Hematopoietic multipotent progenitor cell treated with erythropoietin and hydrocortisone succinate and interleukin-3 and kit ligand, for 8 days (in vitro differentiated cells): ENCODE measurements around the gene NFIX.

Source experiments
- DNase-seq: peaks from one replicate; pipeline ENCODE4 v3.0.0-alpha.2; 2015

Gene NFIX

DNA sequence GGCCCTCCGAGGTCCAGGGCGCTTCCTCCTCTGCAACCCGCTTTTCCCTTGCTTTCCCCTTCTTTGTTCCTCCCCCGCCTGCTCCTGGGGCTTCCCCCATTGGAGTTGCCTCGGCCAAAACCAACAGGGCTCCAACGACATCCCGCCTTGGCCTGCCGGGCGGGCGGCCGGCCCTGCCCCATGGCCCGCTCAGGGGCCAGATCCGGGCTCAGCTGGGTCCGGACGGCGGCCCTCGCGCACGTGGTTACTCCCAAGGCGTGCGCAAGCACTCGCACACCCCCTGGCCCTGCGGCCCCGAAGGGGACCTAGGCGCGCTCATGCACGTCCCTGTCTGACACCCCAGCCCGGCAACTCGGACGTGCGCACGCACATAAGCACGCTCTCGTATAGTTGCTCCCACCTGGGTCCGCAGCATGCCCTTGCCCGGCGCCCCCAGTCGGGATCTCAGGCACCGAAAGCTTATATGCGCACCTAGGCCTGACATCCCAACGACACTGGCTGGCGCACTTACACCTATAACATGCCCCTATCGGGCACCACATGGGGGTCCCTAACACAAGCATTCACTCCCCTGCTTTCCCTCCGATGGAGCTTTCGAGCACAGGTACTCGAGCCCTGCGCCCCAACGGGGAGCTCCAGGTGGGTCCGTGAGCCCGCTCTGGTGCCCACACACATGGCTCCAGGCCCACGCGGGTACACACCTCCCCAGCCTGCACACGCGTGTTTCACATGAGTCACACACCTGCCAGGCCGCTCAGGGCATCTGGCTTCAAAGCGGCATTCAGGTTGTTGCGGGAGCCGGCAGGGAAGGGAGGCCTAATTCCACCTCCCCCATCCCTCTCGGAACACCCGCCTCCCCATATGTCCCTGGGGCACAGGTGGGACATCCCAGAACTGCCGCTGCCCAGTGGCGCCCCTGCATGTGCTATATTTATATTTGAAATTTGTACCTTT lies 15.0 kb downstream of the NFIX start:
- no peak for DNase-seq

DNA sequence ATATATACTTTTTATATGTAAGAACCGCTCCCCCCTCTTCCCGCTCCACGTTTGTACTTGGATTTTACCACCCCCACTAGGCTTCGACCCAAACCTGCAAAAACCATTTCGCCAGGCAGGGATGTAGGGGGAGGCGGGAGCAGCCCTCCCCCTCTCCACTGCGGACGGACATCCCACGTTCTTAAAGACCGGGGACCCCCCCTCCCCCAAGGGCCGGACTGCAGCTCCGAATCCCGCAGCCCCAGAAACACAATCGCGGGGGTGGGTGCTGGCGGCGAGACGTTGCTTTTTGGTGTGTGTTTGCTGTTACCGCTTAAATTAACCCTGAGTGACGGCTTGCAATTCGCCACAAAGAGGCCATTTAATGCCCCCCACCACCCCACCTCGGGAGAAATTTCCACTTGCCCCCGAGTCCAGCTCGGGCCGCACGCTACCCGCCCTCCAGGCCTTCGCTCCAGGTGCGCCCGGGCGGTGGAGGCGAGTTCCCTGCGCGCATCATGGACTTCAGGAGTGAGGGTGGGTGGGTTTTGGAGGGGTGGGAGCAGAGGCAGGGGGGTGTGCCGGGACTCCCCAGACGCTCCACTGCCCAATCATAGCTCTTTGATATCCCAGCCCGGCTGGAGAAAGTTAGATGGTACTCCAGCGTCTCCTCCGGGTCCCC lies 15.8 kb downstream of the NFIX start:
- DNase-seq, result no peak

DNA sequence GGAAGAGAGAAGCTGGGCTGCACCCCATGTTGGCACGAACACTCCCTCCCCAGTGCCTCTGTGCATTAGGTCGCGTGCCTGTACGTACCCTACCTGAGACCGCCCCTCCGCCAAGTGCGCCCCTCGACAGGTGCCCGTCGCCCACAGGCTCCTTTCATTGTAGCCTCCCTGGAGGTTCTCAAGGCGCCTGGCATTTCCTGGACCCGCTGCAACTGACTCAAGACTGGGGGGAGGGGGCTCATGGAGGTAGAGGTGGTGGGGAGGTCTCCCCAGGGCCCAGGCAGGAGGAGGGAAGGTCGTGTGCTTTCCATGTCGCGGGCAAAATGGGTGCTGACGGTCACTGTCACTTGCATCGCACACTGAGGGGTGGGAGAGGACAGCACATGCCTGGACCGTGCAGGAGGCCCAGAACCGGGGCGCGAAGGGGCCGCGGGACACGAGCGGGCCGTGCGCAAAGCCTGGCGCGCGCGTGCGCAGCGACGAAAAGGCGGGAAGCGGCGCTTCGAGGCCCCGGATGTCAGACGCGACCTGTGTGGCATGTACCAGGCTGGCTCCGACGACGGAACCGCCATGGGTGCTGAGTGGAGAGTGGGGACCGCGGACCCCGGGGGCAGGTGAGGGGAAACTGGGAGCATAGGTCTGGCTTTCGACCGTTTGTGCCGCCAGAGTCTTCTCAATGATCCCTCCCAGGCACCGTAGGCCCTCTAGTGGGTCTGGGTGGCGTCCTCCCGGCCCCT lies 16.5 kb downstream of the NFIX start:
- DNase-seq, result peak; percentile 27

DNA sequence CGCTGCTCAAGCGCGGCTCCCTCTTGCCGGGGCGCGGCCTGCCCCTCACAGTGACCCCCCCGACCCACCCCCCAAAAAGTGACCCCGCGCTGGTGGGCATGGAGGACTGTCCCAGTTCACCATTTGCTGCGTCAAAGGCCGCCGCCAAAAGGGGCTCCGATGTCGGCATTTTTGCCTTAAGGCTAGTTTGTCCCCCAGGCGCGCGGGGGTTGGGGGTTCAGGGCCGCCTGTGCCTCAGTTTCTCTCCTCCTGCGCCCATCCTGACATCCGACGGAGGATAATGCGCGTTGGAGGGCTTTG lies 17.1 kb downstream of the NFIX start:
- DNase-seq, result no peak

DNA sequence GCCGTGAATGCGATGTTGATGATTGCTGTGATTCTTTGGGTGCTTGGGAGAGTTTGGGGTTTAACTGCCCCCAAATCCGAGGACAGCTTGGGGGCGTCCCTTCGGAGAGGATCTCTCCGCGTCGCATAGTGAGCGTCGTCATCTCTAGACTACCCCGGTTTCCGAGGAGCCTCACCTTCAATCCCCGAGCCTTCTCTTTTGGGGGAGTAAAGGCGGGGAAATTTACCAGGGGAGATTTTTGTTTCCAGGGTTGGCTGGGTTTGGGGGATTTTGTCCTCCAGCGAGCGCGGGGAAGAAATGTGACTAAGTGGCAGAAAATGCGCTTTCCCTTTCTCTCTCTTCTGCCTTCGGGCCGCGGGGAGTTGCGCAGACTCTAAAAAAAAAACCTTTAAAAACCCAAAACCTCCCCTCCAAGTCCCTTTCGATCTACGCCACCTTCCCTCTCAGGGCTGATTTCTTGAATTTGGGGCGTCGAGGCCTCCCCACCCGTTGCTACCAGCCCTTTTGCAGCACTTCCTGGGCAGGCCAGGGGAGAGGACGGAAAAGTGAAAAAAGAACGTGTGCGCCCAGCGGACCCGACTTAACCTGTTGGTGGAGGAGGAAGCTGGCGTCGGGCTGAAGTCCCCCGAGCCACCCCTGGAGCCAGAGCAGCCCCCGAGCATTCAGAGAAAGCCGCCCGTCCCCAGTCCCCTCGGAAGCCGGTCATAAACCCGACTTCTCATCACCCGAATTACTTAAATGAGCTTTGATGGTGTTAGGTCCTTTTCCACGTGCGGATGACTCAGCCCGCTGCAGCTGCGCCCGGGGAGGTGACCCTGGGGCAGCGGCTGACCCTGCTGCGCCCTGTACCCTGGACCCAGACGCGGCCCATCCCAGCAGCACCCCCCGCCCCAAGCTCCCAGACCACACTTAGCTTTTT lies 17.7 kb downstream of the NFIX start:
- peak; percentile 44 for DNase-seq

DNA sequence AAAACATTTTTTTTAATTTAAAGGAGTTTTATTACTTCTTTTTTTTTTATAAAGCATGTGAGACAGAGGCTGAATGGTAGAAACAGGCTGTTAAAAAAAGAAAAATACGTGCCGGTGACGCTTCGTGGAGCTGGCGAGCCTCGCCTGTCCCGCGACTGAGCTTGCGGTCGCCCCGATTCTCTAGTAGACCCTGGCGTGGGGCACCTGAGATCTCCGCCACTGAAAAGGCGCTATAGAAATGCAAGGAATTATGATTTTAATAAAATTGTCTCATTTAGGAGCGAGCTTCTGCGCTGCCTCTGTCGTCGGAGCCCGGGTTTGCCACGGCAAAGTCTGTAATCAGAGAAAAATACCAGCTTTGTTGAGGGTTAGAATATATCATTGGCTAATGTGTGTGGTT lies 18.4 kb downstream of the NFIX start:
- DNase-seq, result no peak

DNA sequence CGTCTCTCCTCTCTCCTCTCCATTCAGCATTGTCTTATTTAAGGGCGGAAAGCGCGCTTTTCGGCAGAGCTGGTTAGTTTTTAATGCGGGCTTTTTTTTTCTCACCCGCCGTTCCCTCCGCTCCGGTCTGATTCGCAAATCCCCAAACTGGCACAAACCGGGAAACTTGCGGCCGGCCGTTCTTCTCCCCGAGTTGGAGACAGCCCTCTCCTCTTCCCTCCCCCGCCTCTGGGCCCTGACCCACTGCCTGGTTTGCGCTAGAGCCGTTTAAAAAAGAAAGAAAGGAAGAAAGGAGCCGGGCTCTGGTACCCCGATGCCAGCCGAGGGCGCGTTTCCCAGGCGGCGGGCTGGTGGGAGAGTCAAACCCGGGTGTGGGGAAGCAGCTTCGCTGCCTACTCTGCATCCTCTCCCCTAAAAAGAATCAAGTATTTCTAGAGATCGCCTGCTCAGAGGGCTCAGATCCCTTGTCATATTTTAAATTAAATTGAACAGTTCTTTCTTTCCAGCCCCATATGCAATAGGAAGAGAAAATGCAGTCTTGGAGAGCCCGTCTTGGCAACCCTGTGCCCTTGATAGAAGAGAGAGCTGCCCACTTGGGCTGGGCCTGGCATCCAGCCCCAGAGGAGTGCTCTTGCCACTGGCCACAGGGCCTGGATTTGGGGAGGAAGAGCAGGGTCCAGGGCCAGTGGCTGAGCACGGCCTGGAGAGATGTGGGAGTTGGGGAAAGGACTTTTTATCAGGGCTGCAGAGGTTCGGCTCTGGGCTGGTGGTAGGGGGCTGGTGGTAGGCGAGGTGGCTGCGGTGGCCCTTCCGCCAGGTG lies 19.0 kb downstream of the NFIX start:
- DNase-seq, result no peak

DNA sequence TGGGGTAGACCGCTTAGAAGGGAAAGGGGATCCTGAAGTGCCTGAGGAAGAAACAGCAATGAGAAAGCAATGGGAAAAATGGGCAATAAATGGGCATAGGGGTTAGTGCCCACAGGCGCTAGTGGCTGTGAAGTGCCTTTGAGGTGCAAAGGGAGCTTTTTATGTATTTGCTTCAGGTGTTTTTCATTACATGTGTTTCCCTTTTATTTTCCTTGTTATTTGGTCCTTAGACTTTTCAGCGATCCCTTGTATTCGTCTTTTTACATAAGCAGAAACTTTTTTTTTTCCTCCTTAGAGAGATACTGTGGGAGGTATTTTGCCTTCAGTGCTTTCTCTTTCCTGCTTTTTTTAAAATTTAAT lies 19.6 kb downstream of the NFIX start:
- no peak for DNase-seq

DNA sequence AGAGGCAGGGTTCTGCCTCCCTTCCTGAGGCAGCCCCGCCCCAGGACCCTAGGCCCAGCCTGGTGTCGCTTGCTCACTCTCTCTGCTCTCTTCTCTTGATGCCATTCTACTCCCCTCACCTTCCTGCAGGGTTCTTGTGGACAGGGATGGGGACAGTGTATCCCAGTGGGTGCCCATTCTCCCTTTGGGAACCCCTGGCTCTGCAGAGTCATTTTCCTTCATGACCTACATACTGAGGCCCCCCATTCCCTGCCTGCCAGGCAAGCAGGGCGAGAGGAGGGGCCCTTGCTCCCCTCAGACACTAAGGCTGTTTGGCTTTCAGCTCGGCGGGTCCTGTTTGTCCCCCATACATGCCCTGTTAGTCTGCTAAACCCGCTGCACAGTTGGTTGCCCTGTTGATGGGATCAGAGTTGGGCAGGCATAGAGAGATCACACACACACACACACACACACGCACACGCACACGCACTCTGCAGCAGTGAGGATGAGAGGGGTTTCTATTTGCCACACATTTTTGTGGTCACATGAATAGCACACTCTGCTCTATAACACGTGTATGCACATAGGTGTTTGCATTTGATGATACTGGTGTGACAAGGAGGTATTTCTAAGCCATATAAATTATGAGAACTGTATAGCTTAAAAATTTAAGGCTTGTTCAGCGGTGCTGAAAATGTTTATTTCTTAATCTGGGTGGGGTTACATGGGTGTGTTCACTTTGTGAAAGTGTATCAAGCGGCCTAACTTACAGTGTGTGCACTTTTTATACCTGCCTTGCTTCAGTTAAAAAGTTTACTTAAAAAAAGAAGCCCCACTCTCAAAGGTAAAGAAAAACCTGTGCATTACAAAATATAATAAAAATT lies 20.3 kb downstream of the NFIX start:
- DNase-seq, result peak; percentile 50

DNA sequence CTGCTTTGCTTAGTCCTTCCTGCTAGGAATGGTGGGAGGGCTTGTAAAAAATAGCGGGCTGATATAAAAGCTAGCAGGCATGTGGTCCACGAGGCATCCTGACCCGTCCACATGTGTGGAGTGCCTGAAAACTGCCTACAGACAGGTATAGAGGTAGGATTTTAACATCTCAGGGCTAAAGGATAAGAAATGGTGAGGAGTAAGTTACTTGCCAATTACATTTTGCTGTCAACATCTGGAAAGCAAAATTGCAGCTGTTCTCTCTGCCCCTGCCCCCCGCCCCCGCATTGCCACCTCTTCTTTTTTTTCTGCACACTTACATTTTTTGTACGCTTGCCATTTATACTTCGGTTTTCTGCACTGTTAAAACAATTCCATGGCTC lies 21.0 kb downstream of the NFIX start:
- DNase-seq, result no peak

DNA sequence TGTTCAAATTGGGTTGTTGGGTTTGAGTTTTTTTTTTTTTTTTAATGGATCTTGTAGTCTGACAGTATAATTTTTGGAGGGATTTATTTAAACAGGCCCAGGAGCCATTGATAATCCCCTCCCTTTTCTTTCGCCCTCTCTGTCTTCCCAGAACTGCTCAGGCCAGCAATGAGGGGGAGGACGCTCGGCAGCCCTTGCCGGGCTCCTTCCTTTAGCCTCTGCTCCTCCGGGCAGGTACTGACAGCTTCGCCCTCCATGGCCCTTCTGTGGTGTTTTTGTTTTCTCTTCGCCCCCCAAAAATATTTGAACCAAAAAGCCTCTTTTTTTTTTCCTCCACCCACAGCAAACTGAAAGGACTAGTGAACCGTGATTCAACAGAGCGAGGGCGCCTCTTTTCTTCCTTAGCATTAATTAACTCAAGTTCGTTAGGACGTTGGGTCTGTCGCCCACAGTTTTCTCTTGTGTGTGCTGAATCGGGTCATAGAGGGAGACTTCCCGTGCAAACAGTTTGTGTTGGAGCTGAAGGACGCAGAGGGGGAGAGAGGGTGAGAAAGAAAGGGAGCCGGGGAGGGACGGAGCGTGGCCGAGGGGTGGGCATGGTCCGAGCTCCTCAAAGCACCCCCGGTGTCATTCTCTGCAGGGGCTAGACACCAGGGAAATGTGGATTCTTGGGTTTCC lies 21.5 kb downstream of the NFIX start:
- no peak for DNase-seq

DNA sequence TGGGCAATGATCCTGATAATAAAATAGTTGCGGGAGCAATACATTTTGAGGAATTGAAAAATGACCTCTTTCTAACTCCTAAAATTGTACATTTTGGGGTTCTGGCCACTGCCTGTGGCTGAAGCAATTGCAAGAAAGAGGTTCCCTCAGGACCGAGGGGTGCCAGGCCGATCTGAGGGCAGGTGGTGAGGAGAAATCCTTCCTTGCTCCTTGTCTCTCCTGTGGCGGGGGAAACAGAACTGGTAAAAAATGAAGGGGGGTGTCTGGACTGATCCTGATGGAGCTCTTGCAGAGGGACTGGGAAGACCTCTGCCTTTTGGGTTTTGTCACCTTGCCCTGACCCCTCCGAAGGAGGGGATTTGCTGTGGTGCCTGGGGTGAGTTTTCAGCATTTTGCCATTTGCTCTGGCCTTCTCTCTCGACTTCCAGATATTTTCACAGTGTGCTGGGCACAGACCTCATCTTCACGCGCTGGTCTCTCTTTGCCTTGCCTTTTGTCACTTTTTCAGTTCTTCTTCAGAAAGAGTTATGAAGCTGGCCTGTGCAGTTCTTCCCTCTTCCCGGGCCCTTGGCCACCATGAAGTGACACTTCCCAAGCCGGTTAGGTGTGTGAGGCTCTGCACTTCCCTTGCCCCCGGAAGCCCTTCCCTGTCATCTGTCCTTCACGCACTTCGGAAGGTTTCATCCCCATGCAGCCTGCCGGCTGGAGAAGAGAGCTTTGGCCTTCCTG lies 22.2 kb downstream of the NFIX start:
- no peak for DNase-seq

DNA sequence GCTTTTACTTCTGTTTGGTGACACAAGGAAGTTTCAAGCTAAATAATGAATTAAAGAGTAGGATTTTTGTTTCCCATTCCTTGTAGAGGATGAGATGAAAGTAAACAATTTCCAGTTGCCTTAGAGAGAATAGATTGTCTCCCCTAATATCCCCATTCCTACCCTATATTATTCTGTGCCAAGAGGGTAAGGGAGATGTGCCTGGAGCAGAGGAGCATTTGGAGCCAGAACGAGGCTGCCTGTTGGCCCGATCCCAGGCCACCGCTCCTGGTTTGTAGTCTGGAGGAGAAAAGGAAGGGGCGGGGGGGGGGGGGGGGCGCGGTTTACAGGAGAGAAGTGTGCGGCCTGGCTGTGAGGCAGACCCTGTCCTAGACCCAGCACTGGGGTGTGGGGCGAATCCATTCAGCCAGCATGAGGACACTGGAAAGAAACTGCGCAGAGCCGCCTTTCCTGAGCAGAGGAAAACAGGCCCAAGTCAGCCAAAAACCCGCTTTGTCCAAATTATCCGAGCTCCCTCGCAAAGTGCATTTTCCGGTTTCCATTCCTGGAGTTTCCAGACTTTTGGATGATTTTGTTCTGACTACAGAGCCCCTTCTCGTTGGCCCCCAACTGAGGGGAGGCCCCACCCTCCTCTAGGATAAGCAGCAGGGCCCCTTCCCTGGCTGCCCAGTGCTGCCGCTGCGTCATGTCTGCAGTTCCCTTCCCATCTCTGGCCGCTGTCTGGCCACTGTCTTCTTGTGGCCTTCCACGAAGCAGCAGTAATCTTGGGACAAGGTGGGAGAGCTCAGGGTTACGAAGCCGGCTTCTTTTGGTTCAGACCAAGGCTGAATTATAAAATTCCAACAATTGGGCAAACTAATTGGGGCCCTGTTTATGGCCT lies 23.0 kb downstream of the NFIX start:
- no peak for DNase-seq

DNA sequence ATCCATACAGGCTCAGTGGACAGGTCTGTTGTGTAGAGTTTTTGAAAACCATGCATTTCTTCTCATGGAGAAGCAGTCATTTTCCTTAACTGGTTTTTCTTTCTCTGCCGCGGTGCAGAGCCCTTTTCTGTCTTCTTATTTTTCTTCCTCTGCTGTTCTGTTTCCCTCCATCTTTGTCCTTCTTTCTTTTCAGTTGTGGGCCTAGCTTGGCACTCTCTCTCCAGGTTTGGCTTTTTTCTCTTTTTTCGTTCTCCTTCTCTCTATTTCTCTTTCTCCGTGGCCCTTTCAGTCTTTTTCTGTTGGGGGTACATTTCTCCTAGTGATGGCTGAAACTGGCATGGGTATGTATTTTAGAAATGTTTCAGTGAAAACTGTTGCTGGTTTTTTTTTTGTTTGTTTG lies 24.1 kb downstream of the NFIX start:
- DNase-seq, result no peak

DNA sequence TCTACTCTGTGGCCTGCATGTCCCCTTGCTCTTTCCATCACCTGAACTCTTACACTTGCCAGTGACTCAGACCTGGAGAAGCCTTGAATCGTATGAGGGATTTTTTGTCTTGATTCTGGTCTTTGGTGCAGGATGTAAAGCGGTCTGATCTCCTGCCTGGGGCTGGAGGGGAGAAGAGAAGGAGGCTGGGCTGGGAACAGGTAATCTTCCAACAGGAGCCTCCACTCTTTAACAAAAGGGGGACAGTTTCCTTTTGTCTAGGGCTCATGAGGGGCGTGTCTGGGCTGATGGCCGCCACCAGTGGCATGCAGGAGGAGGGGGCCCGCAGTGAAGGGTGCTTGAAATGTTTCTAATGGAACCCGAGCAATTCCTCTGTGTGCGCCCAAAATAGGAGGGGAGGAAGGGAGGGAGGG lies 24.7 kb downstream of the NFIX start:
- DNase-seq, result no peak

DNA sequence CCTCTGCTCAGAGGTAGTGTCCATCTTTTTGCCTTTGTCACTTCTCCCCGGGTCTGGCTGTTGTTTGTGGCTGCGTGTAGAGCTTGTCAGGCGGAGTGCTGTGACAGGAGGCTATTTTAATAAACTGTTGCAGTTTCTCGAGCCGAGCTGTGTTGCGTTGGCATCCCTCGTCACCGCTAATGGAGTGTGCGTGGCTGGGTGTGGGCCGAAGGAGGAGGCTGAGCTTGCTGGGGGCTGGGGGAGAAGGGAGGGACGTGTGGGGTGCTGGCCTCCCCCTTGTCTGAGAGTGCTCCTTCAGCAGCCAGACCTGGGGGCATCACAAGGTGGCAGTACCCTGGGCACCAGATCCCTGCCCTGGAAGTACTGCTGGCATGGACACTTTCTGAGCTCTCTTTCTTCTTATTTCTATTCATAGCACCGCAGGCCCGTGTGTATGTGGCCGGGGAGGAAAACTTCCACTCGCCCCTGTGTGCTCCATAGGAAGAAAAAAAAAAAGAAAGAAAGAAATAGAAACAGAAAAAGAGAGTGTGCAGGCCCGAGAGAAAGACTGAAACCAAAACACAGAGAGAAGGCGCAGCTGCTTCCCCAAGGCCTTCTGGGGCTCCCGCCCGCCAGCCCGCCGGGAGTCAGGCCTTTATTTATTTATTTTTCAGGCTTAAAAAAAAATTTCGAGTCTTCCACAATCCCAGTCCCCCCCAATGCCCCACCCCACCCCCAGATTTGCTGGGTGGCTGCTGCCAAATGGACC lies 27.0 kb downstream of the NFIX start:
- peak; percentile 27 for DNase-seq

DNA sequence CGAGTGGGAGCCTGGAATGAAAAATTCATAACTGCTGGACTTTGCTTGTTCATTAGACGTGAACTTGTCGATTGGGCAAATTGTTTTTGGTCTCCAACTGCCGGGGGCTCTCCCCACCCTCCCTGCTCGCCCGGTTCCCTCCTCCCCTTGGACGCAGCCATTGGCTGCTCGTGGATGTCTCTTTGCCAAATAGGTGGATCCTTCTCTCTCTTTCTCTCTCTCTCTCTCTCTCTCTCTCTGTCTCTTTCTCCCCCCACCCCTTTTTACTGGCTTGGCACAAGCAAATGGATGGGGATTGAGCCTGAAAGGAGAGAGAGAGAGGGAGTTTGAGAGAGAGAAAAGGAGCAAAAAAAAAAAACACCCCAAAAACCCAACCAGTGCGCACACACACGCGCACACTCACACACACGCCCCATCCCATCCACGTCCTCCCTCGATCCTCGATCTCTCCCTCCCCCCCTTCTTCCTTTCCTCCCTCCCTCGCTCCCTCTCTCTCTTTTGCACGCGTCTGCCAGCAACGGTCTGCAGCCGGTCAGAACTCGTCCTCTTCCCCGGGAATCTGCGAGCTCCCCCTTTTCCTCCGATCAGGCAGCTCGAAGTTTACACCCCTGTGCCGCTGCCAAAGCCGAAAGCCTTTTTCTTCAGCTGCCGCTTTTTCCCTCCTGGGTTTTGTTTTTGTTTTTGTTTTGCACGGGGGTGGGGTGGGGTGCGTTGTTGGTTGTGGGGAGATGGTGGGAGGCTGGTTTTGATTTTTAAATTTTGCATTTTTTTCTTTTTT lies 27.8 kb downstream of the NFIX start:
- peak; percentile 85 for DNase-seq
